RCC 7860 (cell line): ENCODE data around the gene TSHZ2.
"Not testable (repeated sequence)": the region's sequence is repeated elsewhere in the genome, so short reads cannot be mapped to it uniquely, and the experiment has no call there.

Source experiments
- DNase-seq: peaks from one replicate; pipeline ENCODE4 v3.0.0-alpha.2; 2015; ENCODE audit warnings: low spot score
- FAIRE-seq: peaks from 2 replicates; lab custom pipeline; 2012; peaks lifted over from hg19 to GRCh38; lab: Jason Lieb, UNC

The TSHZ2 gene

DNA sequence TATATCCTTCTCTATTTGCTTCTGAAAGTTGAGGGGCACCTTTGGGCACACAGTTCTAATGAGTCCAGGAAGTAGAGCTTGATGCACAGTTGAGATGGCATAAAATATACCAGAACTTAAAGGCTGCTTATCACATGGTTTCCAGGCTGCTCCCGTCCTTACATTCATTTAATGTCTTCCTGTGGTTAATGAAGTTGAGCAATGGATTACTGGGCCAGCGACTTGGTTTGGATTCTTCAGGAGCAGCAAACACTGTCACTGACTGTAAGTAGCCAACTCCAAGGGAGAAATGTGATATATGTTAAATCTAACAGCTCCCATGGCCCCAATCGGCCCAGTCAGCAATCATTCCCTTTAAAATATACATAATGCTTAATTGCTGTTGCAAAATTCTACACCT lies 9.0 kb upstream of the TSHZ2 start:
- FAIRE-seq (no peak), DNase-seq (no peak)

- FAIRE-seq (no peak), DNase-seq (no peak)
Observed at GRCh38 chr20:52964131-52964530, 8.0 kb upstream of the TSHZ2 start.

DNA sequence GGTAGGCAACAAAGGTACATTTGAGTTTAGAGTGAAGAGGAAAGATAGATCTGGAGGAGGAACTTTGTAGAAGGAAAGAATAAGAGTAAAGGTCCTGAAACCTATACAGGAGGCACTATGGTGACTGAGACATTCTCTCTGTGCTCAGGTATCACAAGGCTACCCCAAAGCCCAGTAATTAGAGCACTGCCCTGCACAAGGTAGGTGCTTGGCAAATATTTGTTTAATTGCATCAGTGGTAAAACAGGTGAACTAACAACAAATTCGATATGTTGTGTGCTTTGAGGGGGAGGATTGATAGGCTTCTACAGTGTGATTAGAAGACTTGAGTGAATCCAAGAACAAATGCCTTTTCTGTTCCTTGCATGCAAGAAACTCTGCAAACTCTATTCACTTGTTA lies 6.8 kb upstream of the TSHZ2 start:
- DNase-seq (no peak), FAIRE-seq (no peak)

DNA sequence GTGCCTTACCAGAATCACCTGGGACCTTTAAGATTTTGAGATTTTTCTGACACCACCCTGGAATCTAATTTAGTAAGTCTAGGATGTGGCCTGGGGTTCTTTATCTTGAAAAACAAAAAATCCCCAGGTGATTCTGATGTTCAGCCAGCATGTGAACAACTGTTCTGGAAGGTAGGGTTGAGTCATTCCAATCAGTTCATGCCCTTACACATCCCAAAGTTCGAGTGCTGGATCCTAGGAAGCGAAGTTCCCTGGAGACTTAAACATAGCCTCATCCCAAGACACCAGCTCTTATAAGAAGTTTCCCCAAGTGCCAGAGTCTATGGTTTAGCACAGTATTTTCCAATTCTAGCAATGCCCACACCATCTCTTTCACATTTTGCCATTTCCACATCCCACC lies 6.3 kb upstream of the TSHZ2 start:
- FAIRE-seq (no peak), DNase-seq (no peak)

GRCh38 chr20:52966543-52966942 lies 5.6 kb upstream of the TSHZ2 start:
- not testable (repeated sequence) for DNase-seq, FAIRE-seq

GRCh38 chr20:52971498-52972189 lies 514 bp upstream of the TSHZ2 start:
- FAIRE-seq: no peak
- DNase-seq: no peak

- no peak for FAIRE-seq
- no peak for DNase-seq
Observed at GRCh38 chr20:52972965-52973819, 1.0 kb downstream of the TSHZ2 start.

DNA sequence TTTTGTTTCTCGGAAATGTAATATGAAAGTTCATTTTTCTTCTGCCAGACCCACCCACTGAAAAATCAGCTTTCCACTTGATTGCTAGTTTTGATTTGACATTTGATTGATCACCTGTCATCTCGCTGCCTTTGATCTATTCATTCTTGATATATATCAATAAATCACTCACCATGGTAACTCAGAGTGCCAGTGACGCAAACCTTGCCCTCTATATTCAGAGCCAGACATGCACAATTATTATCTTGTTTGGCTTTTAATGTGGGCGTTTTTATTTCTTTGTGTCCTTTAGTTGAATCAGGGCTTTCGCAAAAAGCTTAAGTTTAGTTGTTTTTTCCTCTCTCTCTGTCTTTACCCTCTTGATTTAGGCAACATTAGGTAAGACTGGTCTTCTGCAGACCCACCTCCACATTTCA lies 2.0 kb downstream of the TSHZ2 start:
- DNase-seq: no peak
- no peak for FAIRE-seq

- FAIRE-seq (no peak), DNase-seq (no peak)
Observed at GRCh38 chr20:52975029-52975732, 3.0 kb downstream of the TSHZ2 start.

DNA sequence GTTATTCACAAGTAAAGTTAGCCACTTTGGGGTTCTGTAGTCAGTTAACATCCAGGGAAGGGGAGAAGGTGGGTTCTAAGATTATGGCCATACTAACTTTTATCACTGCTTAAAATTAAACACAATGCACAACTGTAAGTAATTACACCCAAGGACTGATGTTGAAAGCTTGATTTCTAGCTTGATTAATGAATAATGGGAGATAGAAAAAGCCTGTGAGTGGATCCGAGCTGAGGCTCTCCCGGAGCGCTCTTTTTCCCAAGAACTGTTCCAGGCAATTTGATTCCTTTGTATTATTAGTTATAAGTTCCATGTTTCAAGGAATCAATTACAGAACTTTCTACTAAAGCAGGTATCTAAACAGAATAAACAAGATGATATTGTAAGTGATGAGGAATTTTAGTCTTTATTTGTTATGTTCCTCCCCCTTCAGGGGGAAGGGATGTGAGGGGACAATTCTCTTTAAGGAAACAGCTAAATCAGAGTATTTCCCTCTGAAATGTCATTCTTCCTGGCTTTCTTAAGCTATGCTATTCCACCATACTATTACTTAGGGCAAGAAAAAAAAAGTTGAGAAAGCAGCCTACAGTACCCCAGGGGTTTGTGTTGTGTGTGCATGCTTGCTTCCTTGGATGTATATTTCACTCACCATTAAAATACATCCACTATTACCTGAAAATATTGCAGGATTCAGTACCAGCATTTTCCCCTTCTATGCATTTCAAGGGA lies 3.8 kb downstream of the TSHZ2 start:
- no peak for FAIRE-seq

GRCh38 chr20:52978851-52979250 lies 6.7 kb downstream of the TSHZ2 start:
- FAIRE-seq (no peak), DNase-seq (no peak)

More for the DNA sequence above, 3.8 kb downstream of the TSHZ2 start:
- no peak for DNase-seq

- DNase-seq (no peak), FAIRE-seq (no peak)
Observed at GRCh38 chr20:52981051-52981450, 8.9 kb downstream of the TSHZ2 start.

GRCh38 chr20:52983726-52984450 lies 11.7 kb downstream of the TSHZ2 start:
- FAIRE-seq (no peak), DNase-seq (no peak)

DNA sequence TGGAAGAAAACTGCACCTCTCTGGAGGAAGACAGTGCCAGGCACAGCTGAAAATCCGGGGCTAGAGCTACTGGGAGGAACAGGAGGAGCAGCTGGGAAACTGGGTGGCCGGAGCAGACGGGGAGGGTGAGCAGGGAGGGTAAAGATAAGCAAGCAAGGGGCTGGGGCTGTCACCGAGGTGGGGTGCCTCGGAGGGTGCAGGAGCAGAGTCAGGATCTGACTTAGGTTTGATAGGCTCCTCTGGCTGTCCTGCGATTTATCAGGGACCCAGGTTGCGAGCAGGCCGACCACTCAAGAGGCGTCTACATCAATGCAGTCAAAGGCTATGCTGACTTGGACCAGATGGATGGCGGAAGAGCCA lies 12.3 kb downstream of the TSHZ2 start:
- FAIRE-seq (no peak), DNase-seq (no peak)

GRCh38 chr20:52985687-52986086 lies 13.5 kb downstream of the TSHZ2 start:
- FAIRE-seq (no peak), DNase-seq (no peak)

DNA sequence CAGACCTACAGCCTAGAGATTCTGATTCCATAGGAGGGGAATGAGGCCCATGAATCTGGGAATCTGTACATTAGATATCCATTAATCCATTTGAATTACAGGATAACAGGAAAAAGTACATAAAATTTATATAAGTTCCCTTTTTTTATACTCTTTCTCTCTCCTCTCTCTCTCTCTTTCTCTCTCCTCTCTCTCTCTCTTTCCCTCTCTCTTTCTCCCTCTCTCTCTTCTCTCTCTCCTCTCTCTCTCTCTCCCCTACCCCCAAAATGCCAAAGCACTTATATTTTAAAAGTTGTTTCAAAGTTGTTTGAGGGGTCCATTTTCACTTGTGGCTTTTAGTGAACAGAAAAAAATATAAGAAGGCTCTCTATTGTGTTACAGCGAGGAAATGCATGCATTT lies 15.1 kb downstream of the TSHZ2 start:
- no peak for FAIRE-seq
- no peak for DNase-seq

- no peak for DNase-seq
- FAIRE-seq: no peak
Observed at GRCh38 chr20:52991830-52992229, 19.7 kb downstream of the TSHZ2 start.

GRCh38 chr20:52992632-52993031 lies 20.5 kb downstream of the TSHZ2 start:
- no peak for FAIRE-seq
- DNase-seq: no peak

DNA sequence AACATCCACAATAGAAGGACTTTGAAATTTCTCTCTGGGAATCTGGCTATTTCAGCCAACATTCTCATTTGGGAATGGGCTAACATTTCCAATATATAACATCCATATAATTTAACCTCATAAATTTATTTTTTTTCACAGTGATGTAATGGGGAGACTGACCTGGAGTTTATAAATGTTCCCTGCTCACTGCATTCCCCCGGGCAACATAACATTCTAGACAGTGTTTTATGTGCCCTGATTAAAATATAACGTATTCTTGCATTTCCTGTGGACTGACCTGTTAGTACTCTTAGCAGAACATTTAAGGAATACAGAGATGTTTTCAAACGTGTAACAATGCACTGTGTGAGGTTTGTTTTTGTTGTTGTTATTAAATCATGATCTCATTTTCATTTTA lies 20.9 kb downstream of the TSHZ2 start:
- FAIRE-seq: no peak
- DNase-seq: no peak

GRCh38 chr20:52994184-52994970 lies 22.2 kb downstream of the TSHZ2 start:
- DNase-seq: no peak
- FAIRE-seq: no peak
